ENCODE measurements around the gene FHOD3. TPM values are rescaled to one million over a fixed set of nuclear protein-coding genes. Genes with fewer than 3 reads are reported as not detected.

Gene FHOD3
- total and polyA plus RNA-seq, 2 experiments from 2014 or later = 2.7 to 8.7 TPM

DNA sequence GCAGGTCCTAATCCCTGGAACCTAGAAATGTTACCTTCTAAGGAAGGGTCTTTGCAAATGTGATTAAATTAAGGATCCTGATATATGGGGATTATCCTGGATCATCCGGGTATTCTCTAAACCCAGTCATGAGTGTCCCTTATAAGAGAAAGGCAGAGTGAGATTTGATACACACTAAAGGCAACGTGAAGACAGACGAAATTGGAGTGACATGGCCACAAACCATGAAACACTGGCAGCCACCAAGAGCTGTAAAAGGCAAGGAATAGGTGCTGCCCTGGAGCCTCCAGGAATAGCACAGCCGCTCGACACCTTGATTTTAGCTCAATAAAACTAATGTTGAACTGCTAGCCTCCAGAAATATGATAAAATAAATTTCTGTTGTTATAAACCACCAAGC, 486.3 kb downstream of the FHOD3 start:
- Histone ChIP-seq H3K4me2 (no peak overlapping the region), H3F3A (replicated peaks; ENCODE audit: low read depth) (no peaks in the 10 kb centered on the region), H4K20me1 (replicated peaks; ENCODE audit: insufficient read depth) (0 out of 2 replicates have a peak, but pooled peaks cover 6% of the 10 kb centered on the region), H3K27me3 (ENCODE audit: insufficient read depth) (no peaks in the 10 kb centered on the region), H3K27ac (ENCODE audit: low read depth) (no peak overlapping the region), H3K9me2 (ENCODE audit: insufficient read depth) (no peaks in the 10 kb centered on the region), H3K4me1 (ENCODE audit: insufficient read depth) (no peaks in the 10 kb centered on the region), H3K79me2 (replicated peaks; ENCODE audit: insufficient read depth) (no peaks in the 10 kb centered on the region), H3K4me3 (no peak overlapping the region), H2AFZ (no peak overlapping the region), H3K36me3 (ENCODE audit: insufficient read depth) (no peaks in the 10 kb centered on the region)
- ATAC-seq (no peak), DNase-seq (ENCODE audit: low spot score) (no peak)
- no peak overlapping the region for H3K27ac Mint-ChIP-seq
- no peaks in the 10 kb centered on the region for H3K9me3 Mint-ChIP-seq
- H3K36me3 Mint-ChIP-seq (ENCODE audit: low read depth) = no peaks in the 10 kb centered on the region
- TF ChIP-seq, protein P1, sequence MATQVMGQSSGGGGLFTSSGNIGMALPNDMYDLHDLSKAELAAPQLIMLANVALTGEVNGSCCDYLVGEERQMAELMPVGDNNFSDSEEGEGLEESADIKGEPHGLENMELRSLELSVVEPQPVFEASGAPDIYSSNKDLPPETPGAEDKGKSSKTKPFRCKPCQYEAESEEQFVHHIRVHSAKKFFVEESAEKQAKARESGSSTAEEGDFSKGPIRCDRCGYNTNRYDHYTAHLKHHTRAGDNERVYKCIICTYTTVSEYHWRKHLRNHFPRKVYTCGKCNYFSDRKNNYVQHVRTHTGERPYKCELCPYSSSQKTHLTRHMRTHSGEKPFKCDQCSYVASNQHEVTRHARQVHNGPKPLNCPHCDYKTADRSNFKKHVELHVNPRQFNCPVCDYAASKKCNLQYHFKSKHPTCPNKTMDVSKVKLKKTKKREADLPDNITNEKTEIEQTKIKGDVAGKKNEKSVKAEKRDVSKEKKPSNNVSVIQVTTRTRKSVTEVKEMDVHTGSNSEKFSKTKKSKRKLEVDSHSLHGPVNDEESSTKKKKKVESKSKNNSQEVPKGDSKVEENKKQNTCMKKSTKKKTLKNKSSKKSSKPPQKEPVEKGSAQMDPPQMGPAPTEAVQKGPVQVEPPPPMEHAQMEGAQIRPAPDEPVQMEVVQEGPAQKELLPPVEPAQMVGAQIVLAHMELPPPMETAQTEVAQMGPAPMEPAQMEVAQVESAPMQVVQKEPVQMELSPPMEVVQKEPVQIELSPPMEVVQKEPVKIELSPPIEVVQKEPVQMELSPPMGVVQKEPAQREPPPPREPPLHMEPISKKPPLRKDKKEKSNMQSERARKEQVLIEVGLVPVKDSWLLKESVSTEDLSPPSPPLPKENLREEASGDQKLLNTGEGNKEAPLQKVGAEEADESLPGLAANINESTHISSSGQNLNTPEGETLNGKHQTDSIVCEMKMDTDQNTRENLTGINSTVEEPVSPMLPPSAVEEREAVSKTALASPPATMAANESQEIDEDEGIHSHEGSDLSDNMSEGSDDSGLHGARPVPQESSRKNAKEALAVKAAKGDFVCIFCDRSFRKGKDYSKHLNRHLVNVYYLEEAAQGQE (IDR thresholded peaks at IDR 0.05; ENCODE audit: unreplicated experiment) = no peak
- TF ChIP-seq, protein P2, sequence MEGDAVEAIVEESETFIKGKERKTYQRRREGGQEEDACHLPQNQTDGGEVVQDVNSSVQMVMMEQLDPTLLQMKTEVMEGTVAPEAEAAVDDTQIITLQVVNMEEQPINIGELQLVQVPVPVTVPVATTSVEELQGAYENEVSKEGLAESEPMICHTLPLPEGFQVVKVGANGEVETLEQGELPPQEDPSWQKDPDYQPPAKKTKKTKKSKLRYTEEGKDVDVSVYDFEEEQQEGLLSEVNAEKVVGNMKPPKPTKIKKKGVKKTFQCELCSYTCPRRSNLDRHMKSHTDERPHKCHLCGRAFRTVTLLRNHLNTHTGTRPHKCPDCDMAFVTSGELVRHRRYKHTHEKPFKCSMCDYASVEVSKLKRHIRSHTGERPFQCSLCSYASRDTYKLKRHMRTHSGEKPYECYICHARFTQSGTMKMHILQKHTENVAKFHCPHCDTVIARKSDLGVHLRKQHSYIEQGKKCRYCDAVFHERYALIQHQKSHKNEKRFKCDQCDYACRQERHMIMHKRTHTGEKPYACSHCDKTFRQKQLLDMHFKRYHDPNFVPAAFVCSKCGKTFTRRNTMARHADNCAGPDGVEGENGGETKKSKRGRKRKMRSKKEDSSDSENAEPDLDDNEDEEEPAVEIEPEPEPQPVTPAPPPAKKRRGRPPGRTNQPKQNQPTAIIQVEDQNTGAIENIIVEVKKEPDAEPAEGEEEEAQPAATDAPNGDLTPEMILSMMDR (conservative IDR thresholded peaks at IDR 0.05; ENCODE audit: low read depth in 2 of 2) = no peak
- TF ChIP-seq CREB1 (CRISPR knock-in tag; IDR thresholded peaks at IDR 0.05; ENCODE audit: low read depth) = no peak
- TF ChIP-seq EZH2phosphoT487 (IDR thresholded peaks at IDR 0.05; ENCODE audit: unreplicated experiment) = no peak
- no peak for TF ChIP-seq POLR2AphosphoS5 (IDR thresholded peaks at IDR 0.05; ENCODE audit: low read depth)
- no peak for TF ChIP-seq STAT1 (IDR thresholded peaks at IDR 0.05; ENCODE audit: unreplicated experiment)
- TF ChIP-seq, protein P3, sequence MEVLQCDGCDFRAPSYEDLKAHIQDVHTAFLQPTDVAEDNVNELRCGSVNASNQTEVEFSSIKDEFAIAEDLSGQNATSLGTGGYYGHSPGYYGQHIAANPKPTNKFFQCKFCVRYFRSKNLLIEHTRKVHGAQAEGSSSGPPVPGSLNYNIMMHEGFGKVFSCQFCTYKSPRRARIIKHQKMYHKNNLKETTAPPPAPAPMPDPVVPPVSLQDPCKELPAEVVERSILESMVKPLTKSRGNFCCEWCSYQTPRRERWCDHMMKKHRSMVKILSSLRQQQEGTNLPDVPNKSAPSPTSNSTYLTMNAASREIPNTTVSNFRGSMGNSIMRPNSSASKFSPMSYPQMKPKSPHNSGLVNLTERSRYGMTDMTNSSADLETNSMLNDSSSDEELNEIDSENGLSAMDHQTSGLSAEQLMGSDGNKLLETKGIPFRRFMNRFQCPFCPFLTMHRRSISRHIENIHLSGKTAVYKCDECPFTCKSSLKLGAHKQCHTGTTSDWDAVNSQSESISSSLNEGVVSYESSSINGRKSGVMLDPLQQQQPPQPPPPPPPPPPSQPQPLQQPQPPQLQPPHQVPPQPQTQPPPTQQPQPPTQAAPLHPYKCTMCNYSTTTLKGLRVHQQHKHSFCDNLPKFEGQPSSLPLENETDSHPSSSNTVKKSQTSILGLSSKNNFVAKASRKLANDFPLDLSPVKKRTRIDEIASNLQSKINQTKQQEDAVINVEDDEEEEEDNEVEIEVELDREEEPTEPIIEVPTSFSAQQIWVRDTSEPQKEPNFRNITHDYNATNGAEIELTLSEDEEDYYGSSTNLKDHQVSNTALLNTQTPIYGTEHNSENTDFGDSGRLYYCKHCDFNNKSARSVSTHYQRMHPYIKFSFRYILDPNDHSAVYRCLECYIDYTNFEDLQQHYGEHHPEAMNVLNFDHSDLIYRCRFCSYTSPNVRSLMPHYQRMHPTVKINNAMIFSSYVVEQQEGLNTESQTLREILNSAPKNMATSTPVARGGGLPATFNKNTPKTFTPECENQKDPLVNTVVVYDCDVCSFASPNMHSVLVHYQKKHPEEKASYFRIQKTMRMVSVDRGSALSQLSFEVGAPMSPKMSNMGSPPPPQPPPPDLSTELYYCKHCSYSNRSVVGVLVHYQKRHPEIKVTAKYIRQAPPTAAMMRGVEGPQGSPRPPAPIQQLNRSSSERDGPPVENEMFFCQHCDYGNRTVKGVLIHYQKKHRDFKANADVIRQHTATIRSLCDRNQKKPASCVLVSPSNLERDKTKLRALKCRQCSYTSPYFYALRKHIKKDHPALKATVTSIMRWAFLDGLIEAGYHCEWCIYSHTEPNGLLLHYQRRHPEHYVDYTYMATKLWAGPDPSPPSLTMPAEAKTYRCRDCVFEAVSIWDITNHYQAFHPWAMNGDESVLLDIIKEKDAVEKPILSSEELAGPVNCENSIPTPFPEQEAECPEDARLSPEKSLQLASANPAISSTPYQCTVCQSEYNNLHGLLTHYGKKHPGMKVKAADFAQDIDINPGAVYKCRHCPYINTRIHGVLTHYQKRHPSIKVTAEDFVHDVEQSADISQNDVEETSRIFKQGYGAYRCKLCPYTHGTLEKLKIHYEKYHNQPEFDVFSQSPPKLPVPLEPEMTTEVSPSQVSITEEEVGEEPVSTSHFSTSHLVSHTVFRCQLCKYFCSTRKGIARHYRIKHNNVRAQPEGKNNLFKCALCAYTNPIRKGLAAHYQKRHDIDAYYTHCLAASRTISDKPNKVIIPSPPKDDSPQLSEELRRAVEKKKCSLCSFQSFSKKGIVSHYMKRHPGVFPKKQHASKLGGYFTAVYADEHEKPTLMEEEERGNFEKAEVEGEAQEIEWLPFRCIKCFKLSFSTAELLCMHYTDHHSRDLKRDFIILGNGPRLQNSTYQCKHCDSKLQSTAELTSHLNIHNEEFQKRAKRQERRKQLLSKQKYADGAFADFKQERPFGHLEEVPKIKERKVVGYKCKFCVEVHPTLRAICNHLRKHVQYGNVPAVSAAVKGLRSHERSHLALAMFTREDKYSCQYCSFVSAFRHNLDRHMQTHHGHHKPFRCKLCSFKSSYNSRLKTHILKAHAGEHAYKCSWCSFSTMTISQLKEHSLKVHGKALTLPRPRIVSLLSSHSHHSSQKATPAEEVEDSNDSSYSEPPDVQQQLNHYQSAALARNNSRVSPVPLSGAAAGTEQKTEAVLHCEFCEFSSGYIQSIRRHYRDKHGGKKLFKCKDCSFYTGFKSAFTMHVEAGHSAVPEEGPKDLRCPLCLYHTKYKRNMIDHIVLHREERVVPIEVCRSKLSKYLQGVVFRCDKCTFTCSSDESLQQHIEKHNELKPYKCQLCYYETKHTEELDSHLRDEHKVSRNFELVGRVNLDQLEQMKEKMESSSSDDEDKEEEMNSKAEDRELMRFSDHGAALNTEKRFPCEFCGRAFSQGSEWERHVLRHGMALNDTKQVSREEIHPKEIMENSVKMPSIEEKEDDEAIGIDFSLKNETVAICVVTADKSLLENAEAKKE (CRISPR knock-in tag; IDR thresholded peaks at IDR 0.05) = no peak
- TF ChIP-seq EZH2 (IDR thresholded peaks at IDR 0.05; ENCODE audit: low read depth, unreplicated experiment) = no peak
- TF ChIP-seq, protein P4, sequence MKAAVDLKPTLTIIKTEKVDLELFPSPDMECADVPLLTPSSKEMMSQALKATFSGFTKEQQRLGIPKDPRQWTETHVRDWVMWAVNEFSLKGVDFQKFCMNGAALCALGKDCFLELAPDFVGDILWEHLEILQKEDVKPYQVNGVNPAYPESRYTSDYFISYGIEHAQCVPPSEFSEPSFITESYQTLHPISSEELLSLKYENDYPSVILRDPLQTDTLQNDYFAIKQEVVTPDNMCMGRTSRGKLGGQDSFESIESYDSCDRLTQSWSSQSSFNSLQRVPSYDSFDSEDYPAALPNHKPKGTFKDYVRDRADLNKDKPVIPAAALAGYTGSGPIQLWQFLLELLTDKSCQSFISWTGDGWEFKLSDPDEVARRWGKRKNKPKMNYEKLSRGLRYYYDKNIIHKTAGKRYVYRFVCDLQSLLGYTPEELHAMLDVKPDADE (IDR thresholded peaks at IDR 0.05) = no peak
- H3K4me3 Mint-ChIP-seq = no peak overlapping the region
- no peaks in the 10 kb centered on the region for H3K27me3 Mint-ChIP-seq (ENCODE audit: insufficient read depth, low read depth, poor library complexity)
- H3K4me1 Mint-ChIP-seq = no peaks in the 10 kb centered on the region
